Adrenal gland (tissue), 5 donors: Measurements from ENCODE around the gene EPB41L4B.

Source experiments
- POLR2A ChIP-seq, 2 donors: fragments of 450-650 bp; IDR thresholded peaks; one replicate each; pipeline ENCODE4 v1.6.1; 2017; ENCODE audit warnings: antibody characterized with exemption in 2 of 2, mild to moderate bottlenecking in 2 of 2, moderate library complexity in 1 of 2
- TF ChIP-seq, protein P1 (sequence below), 6 experiments: fragments of 450-650 bp in 4 of 6; fragments of 200-600 bp in 2 of 6; sonication (generic) in 1 of 6; IDR thresholded peaks; 1 replicate in 5 of 6; 2 replicates in 1 of 6; pipeline versions ENCODE4 v1.5.1 to v1.8.0; 2016 to 2021; ENCODE audit warnings: antibody characterized with exemption in 6 of 6, mild to moderate bottlenecking in 2 of 6, moderate library complexity in 1 of 6
- donor health status: DM: no; HTN: no; CAD: no.

DNA sequence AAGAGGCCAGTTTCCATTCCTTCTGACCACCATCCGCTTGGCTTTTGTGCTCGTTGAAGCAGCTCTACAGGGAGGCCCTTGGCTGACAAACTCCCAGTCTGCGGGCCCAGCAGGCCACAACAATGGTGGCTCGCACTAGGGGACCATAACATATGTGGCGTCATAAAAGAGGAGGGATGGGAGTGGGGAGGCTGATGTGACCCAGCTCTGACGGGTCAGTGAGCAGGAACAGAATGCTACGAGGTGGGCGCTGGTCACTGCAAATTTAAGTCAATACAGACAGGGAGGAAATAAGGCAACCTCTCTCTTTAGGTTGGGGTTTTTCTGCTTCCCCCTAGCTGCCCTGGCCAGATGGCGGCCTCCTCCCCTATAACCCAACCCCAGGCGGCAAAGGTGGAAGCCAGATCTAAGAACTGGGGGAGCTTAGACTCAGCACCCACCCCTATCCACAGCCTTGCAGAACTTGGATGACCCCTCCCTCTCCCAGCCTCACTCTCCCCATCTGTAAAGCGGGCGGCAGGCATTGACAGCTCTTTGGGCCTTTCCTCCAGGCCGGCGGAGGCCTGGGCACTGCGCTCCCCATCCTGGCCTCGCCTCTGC is 154.6 kb downstream of the EPB41L4B start:
- TF ChIP-seq, protein P1, sequence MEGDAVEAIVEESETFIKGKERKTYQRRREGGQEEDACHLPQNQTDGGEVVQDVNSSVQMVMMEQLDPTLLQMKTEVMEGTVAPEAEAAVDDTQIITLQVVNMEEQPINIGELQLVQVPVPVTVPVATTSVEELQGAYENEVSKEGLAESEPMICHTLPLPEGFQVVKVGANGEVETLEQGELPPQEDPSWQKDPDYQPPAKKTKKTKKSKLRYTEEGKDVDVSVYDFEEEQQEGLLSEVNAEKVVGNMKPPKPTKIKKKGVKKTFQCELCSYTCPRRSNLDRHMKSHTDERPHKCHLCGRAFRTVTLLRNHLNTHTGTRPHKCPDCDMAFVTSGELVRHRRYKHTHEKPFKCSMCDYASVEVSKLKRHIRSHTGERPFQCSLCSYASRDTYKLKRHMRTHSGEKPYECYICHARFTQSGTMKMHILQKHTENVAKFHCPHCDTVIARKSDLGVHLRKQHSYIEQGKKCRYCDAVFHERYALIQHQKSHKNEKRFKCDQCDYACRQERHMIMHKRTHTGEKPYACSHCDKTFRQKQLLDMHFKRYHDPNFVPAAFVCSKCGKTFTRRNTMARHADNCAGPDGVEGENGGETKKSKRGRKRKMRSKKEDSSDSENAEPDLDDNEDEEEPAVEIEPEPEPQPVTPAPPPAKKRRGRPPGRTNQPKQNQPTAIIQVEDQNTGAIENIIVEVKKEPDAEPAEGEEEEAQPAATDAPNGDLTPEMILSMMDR (IDR thresholded peaks at IDR 0.05), result no peak
- no peak for TF ChIP-seq POLR2A (IDR thresholded peaks at IDR 0.05)
